Nephron progenitor cell (in vitro differentiated cells): ENCODE data around the gene ZCCHC12.

Experiments
- DNase-seq: peaks from one replicate; pipeline ENCODE4 v3.0.0; 2021
- H3K27ac Mint-ChIP-seq: 2 replicates; pipeline ENCODE4 v1.8.0; 2021; ENCODE audit warnings: mild to moderate bottlenecking, moderate library complexity, mixed read lengths
- H3K27me3 Mint-ChIP-seq: 2 replicates; pipeline ENCODE4 v1.8.0; 2021; ENCODE audit warnings: mild to moderate bottlenecking, low read depth, mixed read lengths; ENCODE audit not compliant: poor library complexity
- H3K36me3 Mint-ChIP-seq: 2 replicates; pipeline ENCODE4 v1.8.0; 2021; ENCODE audit warnings: low read depth, mixed read lengths
- H3K4me1 Mint-ChIP-seq: 2 replicates; pipeline ENCODE4 v1.8.0; 2021; ENCODE audit warnings: mixed read lengths
- H3K4me3 Mint-ChIP-seq: 2 replicates; pipeline ENCODE4 v1.8.0; 2021; ENCODE audit warnings: mild to moderate bottlenecking, moderate library complexity, mixed read lengths
- H3K9me3 Mint-ChIP-seq: 2 replicates; pipeline ENCODE4 v1.8.0; 2021; ENCODE audit warnings: mild to moderate bottlenecking, moderate library complexity, mixed read lengths
- TF ChIP-seq, protein P1 (sequence below): fragments of 200-600 bp; sonication (generic); IDR thresholded peaks from 2 replicates; pipeline ENCODE4 v1.5.0; 2021; ENCODE audit warnings: antibody characterized with exemption

Gene ZCCHC12

DNA sequence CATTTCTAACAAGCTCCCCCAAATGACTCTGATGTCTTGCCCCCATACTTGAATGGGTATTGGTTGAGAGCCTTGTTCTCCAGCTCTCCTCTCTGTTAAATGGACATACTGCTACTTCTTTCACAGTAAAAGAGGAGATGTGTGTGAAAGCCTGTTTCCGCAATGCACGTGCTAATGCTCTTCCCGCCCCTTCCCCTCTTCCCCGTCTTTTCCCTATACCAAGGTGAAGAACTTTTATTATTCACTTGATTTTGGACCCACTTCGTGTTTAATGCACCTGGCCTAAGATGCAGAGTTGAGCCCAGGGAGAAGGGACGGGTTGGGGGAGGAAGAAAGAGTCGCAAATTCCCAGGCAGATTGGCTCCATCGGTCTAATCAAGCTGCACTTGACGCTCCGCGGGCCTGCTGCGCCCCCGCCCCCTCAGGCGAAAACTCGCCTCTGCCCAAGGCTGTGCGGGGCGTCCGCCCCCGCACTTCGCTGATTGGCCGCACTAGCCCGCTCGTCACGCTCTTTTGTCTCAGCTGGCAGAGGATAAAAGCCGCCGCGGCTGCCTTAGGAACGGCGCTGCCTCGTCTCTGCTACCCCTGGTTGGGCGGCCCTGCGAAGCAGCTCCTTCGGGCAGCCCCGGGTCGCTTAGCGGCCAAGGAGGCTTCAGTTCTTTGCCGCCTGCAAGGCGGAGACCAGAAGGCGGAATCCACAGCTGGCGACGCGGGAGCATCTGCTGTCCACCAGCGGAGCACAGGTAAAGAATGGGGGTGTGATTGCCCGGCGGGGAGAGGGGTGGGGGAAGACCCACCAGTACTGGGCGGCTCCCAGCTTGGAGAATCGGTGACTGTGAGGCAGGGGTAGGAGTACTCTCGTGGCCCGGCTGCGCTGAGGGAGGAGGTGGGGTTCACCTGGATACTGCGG lies at the start of gene ZCCHC12:
ZCCHC12 (plus strand) TSS at position 562 of the 910 bp plus-strand sequence. CDS start 1,421 bp downstream, outside the sequence.
- peaks cover 28% of the 10 kb centered on the region for H3K4me1 Mint-ChIP-seq
- peak within 1 kb of the TSS; percentile 85 for H3K4me3 Mint-ChIP-seq
- no peaks in the 10 kb centered on the region for H3K36me3 Mint-ChIP-seq
- H3K27ac Mint-ChIP-seq: no peak within 1 kb of the TSS
- H3K9me3 Mint-ChIP-seq: peaks cover 64% of the 10 kb centered on the region
- peak; percentile 79 for DNase-seq
- TF ChIP-seq, protein P1, sequence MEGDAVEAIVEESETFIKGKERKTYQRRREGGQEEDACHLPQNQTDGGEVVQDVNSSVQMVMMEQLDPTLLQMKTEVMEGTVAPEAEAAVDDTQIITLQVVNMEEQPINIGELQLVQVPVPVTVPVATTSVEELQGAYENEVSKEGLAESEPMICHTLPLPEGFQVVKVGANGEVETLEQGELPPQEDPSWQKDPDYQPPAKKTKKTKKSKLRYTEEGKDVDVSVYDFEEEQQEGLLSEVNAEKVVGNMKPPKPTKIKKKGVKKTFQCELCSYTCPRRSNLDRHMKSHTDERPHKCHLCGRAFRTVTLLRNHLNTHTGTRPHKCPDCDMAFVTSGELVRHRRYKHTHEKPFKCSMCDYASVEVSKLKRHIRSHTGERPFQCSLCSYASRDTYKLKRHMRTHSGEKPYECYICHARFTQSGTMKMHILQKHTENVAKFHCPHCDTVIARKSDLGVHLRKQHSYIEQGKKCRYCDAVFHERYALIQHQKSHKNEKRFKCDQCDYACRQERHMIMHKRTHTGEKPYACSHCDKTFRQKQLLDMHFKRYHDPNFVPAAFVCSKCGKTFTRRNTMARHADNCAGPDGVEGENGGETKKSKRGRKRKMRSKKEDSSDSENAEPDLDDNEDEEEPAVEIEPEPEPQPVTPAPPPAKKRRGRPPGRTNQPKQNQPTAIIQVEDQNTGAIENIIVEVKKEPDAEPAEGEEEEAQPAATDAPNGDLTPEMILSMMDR: no peak
- H3K27me3 Mint-ChIP-seq: peaks cover 66% of the 10 kb centered on the region

DNA sequence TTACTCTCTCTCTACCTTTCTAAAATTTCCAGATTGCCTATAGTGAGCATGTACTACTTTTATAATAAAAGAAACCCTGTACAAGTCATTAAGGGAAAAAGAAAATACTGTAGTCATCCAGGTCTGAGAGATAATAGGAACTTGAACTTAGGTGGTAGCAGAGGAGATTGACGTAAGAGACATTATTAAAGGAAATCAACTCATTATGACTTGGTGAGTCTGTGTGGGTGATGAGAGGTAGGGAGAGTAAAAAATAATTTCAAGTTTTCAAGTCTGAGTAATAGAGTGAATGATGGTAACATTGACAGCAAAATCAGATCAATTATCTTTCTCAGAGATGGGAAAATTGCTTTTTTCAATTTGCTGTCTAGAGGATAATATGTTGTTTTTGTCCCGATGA lies 44.0 kb upstream of the ZCCHC12 start:
- H3K27me3 Mint-ChIP-seq: no peaks in the 10 kb centered on the region
- TF ChIP-seq, protein P1: no peak
- no peak overlapping the region for H3K27ac Mint-ChIP-seq
- peaks cover 33% of the 10 kb centered on the region for H3K36me3 Mint-ChIP-seq
- no peaks in the 10 kb centered on the region for H3K4me1 Mint-ChIP-seq
- DNase-seq: no peak
- H3K9me3 Mint-ChIP-seq: peaks cover 10% of the 10 kb centered on the region
- H3K4me3 Mint-ChIP-seq: no peak overlapping the region

DNA sequence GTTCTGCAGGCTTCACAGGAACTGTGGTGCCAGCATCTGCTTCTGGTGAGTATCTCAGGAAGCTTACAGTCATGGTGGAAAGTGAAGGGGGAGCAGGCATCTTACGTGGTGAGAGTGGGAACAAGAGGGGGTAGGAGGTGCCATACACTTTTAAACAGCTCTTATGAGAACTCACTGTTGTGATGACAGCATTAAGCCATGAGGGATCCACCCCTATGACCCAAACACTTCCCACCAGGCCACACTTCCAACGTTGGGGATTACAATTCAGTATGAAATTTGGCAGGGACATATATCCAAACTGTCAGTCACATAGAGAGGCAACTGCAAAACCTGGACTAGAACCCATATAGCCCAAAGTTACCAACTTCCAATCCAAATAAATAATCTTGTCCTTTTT lies 43.1 kb upstream of the ZCCHC12 start:
- no peak overlapping the region for H3K4me3 Mint-ChIP-seq
- DNase-seq: no peak
- H3K9me3 Mint-ChIP-seq: peaks cover 16% of the 10 kb centered on the region
- H3K27me3 Mint-ChIP-seq: no peaks in the 10 kb centered on the region
- no peaks in the 10 kb centered on the region for H3K4me1 Mint-ChIP-seq
- H3K36me3 Mint-ChIP-seq: peaks cover 42% of the 10 kb centered on the region
- H3K27ac Mint-ChIP-seq: no peak overlapping the region
- TF ChIP-seq, protein P1: no peak

DNA sequence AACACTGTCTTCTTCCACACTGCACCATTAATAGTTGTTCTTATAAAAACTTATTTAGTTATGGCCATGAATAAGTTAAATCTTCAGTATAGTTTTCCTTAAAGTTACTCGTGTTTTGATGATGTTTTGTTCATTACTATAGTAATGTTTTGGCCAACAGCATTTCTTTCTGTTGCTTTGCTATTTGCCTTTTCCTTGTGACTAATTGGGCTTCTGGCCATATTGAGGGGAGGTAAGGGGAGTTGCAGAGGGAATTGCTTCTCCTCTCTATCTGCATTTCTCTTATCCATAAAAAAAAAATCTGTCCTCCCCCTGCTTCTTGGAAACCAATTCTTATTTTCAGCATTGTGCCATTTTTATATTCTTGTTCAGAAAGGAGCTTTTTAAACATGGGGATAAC lies 42.7 kb upstream of the ZCCHC12 start:
- Mint-ChIP-seq H3K4me1 (no peaks in the 10 kb centered on the region), H3K27me3 (no peaks in the 10 kb centered on the region), H3K36me3 (peaks cover 39% of the 10 kb centered on the region), H3K4me3 (no peak overlapping the region), H3K27ac (no peak overlapping the region), H3K9me3 (peaks cover 16% of the 10 kb centered on the region)
- TF ChIP-seq, protein P1: no peak
- no peak for DNase-seq

DNA sequence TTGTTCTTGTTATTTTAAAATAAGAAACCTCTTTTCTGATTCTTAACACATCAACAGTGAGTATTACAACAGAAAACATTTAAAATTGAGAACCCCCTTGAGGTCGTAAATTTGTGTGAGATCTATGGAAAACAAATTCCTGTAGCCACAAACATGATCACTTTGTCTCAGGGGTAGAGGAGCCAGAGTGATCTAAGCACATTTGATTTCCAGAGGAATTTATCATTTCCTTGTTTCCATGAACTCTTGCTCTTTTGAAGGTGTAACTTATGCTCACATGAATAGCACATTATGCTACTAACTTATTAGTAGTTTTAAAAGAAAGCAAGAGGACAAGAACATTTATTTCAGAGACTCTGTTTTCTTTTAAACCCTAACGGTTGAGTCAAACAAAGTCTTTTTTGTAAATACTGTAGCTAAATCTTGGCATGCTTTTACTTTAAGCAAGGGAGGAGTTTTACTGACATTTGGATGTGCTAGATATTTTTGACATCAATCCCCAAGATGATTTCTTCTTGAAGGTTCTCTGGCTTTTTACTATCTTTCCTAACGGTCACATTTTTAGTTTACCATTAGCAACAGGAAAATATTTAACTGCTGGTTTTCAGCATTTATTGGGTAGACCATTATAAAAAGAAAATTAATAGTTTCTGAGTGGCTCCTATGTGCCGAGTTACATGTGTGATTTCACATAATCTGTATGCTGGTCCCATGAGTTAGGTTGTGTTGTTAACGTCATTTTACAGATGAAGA lies 27.9 kb upstream of the ZCCHC12 start:
- Mint-ChIP-seq H3K27ac (peak overlapping the region; percentile 36), H3K9me3 (peaks cover 37% of the 10 kb centered on the region), H3K4me1 (peaks cover 19% of the 10 kb centered on the region), H3K36me3 (peaks cover 28% of the 10 kb centered on the region), H3K27me3 (peaks cover under 1% of the 10 kb centered on the region), H3K4me3 (no peak overlapping the region)
- DNase-seq: no peak
- TF ChIP-seq, protein P1: no peak
